HL-60 (cell line): ENCODE data around the gene CPHXL2.

ENCODE experiments used
- DNase-seq, 2 experiments: peaks; one replicate each; pipeline ENCODE4 v3.0.0-alpha.2; 2010 to 2020; ENCODE audit warnings: low read depth in 1 of 2, low spot score in 1 of 2
- H3K27ac ChIP-seq: fragments of 250-450 bp; sonication (Bioruptor Pico); replicated peaks from 2 replicates; pipeline ENCODE4 v1.5.1; 2020; ENCODE audit warnings: mild to moderate bottlenecking, moderate library complexity
- H3K27me3 ChIP-seq: fragments of 250-450 bp; sonication (Bioruptor Pico); 2 replicates; pipeline ENCODE4 v1.5.1; 2021; ENCODE audit warnings: mild to moderate bottlenecking, moderate library complexity; ENCODE audit not compliant: insufficient read depth, poor library complexity, severe bottlenecking
- H3K4me3 ChIP-seq: replicated peaks from 2 replicates; pipeline ENCODE4 v1.5.1; 2011; ENCODE audit warnings: mild to moderate bottlenecking, control low read depth, low read length; ENCODE audit not compliant: insufficient read depth
- GABPA ChIP-seq: IDR thresholded peaks from 2 replicates; pipeline ENCODE4 v1.6.1; 2012; ENCODE audit warnings: low read depth
- POLR2AphosphoS5 ChIP-seq: IDR thresholded peaks from 2 replicates; pipeline ENCODE4 v1.6.1; 2012; ENCODE audit warnings: low read depth
- SPI1 ChIP-seq: IDR thresholded peaks from 2 replicates; pipeline ENCODE4 v1.6.1; 2012; ENCODE audit warnings: low read depth, mild to moderate bottlenecking, borderline replicate concordance
- TF ChIP-seq, protein P1 (sequence below): IDR thresholded peaks from 2 replicates; pipeline ENCODE4 v1.6.1; 2012; ENCODE audit warnings: low read depth; ENCODE audit not compliant: insufficient replicate concordance
- TF ChIP-seq, protein P2 (sequence below): IDR thresholded peaks from one replicate; pipeline ENCODE4 v1.5.1; 2011; ENCODE audit warnings: low read length, control low read depth, inconsistent platforms; ENCODE audit not compliant: insufficient read depth

Gene CPHXL2

DNA sequence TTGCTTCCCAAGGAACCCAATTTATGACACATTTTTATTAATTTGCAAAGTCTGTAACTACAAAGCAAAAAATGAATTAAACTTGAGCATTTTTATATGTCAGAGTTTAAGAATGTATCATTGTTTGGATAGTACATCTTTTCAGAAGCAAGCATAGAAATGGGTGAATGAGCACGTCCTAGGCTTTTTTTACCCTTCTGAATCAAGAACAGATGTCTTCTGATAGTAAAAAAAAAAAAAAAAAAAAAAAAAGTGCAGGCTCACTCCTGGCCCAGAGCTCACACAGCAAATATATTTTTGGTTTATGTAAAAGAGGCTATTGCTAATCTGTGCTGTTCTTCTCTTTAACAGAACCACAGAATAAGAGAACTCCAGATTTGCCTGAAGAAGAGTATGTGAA lies 22.9 kb downstream of the CPHXL2 start:
- TF ChIP-seq, protein P1, sequence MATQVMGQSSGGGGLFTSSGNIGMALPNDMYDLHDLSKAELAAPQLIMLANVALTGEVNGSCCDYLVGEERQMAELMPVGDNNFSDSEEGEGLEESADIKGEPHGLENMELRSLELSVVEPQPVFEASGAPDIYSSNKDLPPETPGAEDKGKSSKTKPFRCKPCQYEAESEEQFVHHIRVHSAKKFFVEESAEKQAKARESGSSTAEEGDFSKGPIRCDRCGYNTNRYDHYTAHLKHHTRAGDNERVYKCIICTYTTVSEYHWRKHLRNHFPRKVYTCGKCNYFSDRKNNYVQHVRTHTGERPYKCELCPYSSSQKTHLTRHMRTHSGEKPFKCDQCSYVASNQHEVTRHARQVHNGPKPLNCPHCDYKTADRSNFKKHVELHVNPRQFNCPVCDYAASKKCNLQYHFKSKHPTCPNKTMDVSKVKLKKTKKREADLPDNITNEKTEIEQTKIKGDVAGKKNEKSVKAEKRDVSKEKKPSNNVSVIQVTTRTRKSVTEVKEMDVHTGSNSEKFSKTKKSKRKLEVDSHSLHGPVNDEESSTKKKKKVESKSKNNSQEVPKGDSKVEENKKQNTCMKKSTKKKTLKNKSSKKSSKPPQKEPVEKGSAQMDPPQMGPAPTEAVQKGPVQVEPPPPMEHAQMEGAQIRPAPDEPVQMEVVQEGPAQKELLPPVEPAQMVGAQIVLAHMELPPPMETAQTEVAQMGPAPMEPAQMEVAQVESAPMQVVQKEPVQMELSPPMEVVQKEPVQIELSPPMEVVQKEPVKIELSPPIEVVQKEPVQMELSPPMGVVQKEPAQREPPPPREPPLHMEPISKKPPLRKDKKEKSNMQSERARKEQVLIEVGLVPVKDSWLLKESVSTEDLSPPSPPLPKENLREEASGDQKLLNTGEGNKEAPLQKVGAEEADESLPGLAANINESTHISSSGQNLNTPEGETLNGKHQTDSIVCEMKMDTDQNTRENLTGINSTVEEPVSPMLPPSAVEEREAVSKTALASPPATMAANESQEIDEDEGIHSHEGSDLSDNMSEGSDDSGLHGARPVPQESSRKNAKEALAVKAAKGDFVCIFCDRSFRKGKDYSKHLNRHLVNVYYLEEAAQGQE: no peak
- TF ChIP-seq POLR2AphosphoS5 (no peak), GABPA (no peak), SPI1 (no peak)
- TF ChIP-seq, protein P2, sequence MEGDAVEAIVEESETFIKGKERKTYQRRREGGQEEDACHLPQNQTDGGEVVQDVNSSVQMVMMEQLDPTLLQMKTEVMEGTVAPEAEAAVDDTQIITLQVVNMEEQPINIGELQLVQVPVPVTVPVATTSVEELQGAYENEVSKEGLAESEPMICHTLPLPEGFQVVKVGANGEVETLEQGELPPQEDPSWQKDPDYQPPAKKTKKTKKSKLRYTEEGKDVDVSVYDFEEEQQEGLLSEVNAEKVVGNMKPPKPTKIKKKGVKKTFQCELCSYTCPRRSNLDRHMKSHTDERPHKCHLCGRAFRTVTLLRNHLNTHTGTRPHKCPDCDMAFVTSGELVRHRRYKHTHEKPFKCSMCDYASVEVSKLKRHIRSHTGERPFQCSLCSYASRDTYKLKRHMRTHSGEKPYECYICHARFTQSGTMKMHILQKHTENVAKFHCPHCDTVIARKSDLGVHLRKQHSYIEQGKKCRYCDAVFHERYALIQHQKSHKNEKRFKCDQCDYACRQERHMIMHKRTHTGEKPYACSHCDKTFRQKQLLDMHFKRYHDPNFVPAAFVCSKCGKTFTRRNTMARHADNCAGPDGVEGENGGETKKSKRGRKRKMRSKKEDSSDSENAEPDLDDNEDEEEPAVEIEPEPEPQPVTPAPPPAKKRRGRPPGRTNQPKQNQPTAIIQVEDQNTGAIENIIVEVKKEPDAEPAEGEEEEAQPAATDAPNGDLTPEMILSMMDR: no peak
- Histone ChIP-seq H3K27me3 (no peaks in the 10 kb centered on the region), H3K27ac (no peak overlapping the region), H3K4me3 (no peak overlapping the region)
- DNase-seq: no peak

DNA sequence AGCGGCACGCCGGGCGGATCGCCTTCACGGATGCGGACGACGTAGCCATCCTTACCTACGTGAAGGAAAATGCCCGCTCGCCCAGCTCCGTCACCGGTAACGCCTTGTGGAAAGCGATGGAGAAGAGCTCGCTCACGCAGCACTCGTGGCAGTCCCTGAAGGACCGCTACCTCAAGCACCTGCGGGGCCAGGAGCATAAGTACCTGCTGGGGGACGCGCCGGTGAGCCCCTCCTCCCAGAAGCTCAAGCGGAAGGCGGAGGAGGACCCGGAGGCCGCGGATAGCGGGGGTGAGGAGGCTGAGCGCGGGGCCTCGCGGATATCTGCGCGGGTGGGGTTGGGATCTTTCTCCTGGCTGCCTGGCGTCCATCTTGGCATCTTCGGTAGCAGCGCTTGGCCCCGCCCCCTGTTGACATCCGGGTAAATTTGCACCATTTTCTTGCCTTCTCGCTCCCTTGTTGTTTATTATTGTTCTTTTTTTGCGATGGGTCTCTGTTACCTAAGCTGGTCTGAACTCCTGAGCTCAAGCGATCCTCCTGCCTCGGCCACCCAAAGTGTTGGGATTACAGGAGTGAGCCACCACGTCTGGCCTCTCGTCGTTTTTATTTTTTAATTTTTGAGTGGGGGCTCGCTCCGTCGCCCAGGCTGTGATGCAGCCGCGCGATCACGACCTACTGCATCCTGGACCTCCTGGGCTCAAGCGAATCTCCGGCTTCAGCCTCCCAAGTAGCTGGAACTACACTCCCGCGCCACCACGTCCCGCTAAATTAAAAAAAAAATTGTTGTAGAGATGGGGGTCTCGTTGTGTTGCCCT lies 28.3 kb downstream of the CPHXL2 start:
- TF ChIP-seq, protein P1: peak; percentile 19
- TF ChIP-seq POLR2AphosphoS5 (no peak), GABPA (no peak)
- TF ChIP-seq, protein P2: no peak
- DNase-seq: peak; percentile 35 to 78
- Histone ChIP-seq H3K27ac (peak overlapping the region; percentile 92), H3K27me3 (no peaks in the 10 kb centered on the region), H3K4me3 (peak overlapping the region; percentile 99)

DNA sequence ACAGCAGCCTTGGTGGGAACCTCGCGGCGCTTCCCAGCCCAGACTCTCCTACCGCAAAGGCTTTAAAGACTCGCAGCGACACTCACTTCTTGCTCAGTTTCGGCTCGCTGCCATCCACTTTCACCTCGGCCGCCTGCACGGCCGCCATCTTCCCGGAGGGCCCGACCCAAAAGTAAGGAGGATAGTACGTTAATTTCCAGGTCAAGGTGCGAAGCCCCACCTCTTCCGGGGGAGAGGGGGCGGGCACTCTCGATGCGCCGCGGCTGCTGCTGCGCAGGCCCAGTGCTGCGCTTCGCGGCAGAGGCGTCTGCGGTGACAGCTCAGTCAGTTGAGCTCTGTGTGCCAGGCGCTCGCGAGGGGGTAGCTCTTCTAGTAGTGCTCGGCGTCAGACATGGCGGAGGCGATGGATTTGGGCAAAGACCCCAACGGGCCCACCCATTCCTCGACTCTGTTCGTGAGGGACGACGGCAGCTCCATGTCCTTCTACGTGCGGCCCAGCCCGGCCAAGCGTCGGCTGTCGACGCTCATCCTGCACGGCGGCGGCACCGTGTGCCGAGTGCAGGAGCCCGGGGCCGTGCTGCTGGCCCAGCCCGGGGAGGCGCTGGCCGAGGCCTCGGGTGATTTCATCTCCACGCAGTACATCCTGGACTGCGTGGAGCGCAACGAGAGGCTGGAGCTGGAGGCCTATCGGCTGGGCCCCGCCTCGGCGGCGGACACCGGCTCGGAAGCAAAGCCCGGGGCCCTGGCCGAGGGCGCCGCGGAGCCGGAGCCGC lies 29.1 kb downstream of the CPHXL2 start, which contains the start of the genes KARS1 and TERF2IP:
KARS1 (minus strand) TSS at position 174 of the 773 bp plus-strand sequence; CDS start at position 148, 26 bp downstream.
TERF2IP (plus strand) TSS at position 282 of the 773 bp plus-strand sequence; CDS start at position 392, 110 bp downstream.
- Histone ChIP-seq H3K27me3 (no peaks in the 10 kb centered on the region), H3K27ac (peak within 1 kb of the TSS; percentile 92), H3K4me3 (peak within 1 kb of the TSS; percentile 99)
- TF ChIP-seq, protein P2: no peak
- TF ChIP-seq POLR2AphosphoS5 (peak; percentile 88), GABPA (peak; percentile 88), SPI1 (no peak)
- TF ChIP-seq, protein P1: peak; percentile 44
- DNase-seq: peak; percentile 87 to 93
